HFF-Myc (cell line): Measurements from ENCODE around the gene SVOPL.
A peak's percentile ranks its signal among the peaks of the same experiment; 100 is the strongest.
"Not testable (repeated sequence)": the region's sequence is repeated elsewhere in the genome, so short reads cannot be mapped to it uniquely, and the experiment has no call there.

Source experiments
- DNase-seq: peaks from one replicate; pipeline ENCODE4 v3.0.0-alpha.2; 2011; ENCODE audit warnings: low read depth; ENCODE audit errors: extremely low read depth
- H3K4me3 ChIP-seq: replicated peaks from 2 replicates; pipeline ENCODE4 v1.5.1; 2011; ENCODE audit warnings: low read depth, mild to moderate bottlenecking, control low read depth, low read length
- TF ChIP-seq, protein P1 (sequence below): IDR thresholded peaks from 2 replicates; pipeline ENCODE4 v1.5.1; 2012; ENCODE audit warnings: mild to moderate bottlenecking, low read depth, low read length, control low read depth; ENCODE audit errors: missing control alignments

Gene SVOPL

DNA sequence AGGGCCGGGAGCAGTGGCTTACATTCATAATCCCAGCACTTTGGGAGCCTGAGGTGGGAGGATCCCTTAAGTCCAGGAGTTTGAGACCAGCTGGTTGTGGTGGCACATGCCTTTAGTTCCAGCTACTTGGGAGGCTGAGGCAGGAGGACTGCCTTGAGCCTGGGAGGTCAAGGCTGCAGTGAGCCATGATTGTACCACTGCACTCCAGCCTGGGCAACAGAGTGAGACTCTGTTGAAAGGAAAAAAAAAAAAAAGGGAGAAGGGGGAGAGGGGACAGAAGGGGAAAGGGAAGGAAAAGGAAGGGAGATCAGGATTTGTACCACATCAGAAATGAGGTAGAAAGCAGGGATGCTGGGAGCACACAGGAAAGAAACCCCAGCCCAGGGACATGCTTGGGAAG lies 38.7 kb upstream of the SVOPL start:
- no peak overlapping the region for H3K4me3 ChIP-seq
- TF ChIP-seq, protein P1, sequence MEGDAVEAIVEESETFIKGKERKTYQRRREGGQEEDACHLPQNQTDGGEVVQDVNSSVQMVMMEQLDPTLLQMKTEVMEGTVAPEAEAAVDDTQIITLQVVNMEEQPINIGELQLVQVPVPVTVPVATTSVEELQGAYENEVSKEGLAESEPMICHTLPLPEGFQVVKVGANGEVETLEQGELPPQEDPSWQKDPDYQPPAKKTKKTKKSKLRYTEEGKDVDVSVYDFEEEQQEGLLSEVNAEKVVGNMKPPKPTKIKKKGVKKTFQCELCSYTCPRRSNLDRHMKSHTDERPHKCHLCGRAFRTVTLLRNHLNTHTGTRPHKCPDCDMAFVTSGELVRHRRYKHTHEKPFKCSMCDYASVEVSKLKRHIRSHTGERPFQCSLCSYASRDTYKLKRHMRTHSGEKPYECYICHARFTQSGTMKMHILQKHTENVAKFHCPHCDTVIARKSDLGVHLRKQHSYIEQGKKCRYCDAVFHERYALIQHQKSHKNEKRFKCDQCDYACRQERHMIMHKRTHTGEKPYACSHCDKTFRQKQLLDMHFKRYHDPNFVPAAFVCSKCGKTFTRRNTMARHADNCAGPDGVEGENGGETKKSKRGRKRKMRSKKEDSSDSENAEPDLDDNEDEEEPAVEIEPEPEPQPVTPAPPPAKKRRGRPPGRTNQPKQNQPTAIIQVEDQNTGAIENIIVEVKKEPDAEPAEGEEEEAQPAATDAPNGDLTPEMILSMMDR: no peak
- no peak for DNase-seq

DNA sequence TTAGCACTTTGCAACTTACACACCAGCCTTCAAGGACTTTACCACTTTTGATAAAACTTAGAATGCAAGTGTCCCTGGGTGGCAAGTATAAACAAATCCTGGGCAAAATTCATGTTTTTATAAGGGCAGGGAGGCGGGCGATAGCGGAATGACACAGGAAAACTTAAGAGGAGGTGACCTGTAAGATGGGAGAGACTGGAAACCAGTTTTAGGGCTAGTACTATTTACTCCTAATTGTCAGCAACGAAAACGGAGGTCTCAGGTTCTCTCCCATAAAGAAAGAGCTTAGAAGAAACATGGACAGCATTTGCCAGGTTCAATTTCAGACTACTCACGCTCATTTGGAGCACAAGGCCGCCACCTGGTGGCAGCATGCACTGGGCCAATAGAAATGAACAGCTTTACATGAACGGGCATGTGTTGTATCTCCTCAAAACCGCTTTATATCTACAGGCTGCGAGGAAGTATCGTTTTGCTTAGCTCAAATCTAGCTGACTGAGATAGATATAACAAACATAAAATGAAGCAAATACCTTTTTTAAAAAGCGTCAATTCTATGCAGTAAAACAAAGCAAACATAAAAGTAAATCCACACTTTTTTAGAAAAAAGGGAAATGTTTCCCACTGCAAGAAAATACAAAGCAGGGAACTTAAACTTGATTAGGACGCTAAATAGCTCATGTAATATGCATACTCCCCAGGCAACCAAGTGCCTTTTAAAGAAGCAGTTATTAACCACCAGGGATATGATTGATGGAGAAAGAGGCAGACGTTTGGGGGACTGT lies 37.6 kb upstream of the SVOPL start:
- TF ChIP-seq, protein P1: peak; percentile 97
- H3K4me3 ChIP-seq: no peak overlapping the region
- peak; percentile 84 for DNase-seq

DNA sequence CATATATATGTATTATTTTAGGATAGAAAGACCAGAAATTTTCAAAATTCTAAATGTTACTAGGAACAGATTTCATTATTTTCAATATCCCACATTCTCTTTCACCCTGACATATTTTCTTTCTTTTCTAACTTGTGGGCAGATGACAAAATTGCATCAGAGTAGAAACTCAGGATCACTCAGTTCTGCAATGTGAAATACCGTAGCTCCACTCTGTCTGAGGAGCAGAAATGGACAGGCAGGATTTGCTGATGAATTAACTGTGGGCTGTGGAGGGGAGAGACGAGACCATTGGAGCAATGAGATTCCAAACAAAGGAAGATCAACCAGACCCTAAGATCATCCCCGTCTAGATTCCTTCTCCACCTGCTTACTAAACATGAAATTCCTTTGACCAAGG lies 37.0 kb upstream of the SVOPL start:
- TF ChIP-seq, protein P1: no peak
- H3K4me3 ChIP-seq: no peak overlapping the region
- no peak for DNase-seq

DNA sequence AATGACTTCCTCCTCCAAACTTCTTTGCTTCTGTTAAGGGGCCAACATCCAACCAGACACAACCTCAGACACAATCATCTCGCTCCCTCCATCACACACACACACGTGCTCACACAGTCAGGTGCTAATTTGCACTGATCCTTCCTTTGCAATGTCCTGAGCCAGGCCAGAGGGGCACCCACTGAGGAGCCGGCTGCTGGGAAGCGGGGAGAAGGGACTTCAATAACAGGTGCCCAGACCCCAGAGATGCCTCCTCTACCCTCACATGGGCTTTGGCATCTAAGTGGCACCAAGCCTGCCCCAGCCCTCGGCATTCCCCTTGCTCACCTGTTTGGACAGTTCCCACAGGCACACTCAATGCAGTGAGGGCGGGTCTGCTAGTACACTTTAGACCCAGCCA lies 34.2 kb upstream of the SVOPL start:
- TF ChIP-seq, protein P1: no peak
- no peak overlapping the region for H3K4me3 ChIP-seq
- DNase-seq: no peak

DNA sequence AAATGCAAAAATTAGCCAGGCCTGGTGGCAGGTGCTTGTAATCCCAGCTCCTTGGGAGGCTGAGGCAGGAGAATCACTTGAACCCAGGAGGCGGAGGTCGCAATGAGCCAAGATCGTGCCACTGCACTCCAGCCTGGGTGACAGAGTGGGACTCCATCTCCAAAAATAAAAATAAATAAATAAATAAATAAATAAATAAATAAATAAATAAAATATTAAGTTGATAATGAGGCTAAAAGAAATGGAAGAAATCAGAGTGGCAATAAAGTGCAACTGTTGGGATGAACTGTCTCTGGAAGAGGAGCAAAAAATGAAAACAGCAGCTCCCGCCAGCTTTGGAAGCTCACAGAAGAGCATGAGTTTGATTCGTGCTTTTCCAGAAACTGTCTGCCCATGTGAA lies 30.6 kb upstream of the SVOPL start:
- H3K4me3 ChIP-seq, DNase-seq: not testable (repeated sequence)

DNA sequence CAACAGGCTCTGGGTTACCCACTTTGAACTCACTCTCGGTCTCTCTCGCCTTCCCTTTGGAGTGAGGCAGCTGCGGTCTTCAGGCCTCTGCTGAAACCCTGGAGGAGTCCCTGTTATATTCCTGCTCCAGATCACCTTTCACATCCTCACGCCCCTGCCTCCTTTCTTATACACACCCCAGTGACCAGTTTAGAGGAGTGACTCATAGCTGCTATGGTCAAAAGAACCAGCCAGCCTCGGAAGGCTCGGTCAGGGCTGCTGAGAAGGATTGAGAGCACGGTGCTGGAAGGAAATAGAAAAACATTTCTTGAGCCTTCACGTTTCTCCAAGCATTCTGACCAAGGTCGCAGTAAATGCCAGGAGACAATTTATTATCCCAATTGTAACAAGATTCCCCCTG lies 28.3 kb upstream of the SVOPL start:
- no peak for DNase-seq
- TF ChIP-seq, protein P1: no peak
- no peak overlapping the region for H3K4me3 ChIP-seq

DNA sequence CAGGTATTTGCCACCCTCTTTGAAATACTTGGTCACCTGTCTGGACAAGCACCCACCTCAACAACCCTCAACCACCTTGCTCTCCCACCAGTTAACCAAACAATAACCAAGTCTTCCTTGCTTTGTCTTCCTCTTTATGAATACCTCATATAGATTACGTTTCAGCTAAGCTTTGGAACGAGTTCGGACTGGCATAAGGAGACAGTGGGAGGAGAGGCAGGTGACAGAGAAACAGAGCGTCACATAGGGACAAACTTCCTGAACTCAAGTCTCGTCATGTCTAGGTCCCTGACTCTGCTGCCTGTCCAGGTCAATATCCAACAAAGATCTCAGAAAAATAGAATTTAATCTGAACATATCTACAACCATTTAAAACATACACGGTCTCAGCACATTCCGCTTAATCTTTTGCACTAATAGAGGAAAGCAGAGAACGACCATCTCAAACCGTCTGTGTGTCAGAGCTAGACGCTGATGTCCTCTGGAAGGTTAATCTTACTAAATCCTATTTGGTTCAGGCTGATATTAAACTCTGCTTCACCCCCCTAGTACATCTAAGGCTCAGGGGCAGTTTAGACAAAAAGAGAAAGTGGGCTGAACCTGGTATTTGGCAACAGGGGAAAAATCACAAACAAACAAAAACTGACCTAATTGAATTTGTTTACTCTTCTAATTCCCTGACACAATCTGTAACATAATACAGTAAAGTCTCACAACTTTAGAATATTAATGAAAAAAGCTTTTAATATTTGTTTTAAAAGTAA lies 26.4 kb upstream of the SVOPL start:
- H3K4me3 ChIP-seq: no peak overlapping the region
- no peak for DNase-seq
- TF ChIP-seq, protein P1: no peak
